Islet precursor cell (in vitro differentiated cells): ENCODE results near the gene GIGYF2.
"Not testable (repeated sequence)": the region's sequence is repeated elsewhere in the genome, so short reads cannot be mapped to it uniquely, and the experiment has no call there.

Experiments used
- DNase-seq: peaks from one replicate; pipeline ENCODE4 v3.0.0-alpha.2; 2018

GIGYF2 gene

DNA sequence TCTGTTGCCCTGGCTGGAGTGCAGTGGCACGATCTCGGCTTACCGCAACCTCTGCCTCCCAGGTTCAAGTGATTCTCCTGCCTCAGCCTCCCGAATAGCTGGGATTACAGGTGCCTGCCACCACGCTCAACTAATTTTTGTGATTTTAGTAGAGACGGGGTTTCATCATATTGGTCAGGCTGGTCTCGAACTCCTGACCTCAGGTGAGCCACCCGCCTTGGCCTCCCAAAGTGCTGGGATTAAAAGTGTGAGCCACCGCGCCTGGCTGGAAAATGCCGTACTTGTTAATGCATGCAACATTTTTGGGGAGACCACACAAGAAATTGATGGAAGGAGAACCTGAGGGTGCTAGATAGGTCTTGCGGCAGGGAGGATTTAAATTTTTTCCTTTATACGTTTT is 6.0 kb upstream of the GIGYF2 start:
- DNase-seq = not testable (repeated sequence)

DNA sequence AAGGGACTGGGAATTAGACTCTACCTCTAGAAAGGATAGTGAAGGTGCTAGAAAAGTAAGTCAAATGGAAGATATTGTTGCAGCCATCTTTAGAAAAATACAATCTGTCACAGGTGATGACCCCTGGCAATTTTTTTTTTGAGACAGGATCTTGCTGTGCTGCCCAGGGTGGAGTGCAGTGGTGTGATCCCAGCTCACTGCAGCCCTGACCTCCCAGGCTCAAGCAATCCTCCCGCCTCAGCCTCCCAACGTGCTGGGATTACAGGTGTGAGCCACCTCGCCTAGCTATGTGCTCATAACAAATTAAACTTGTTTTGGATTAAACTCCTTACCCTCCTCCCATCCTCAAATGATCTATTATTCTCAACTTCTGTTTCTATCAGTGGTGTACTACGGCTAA is 3.8 kb upstream of the GIGYF2 start:
- DNase-seq = no peak

DNA sequence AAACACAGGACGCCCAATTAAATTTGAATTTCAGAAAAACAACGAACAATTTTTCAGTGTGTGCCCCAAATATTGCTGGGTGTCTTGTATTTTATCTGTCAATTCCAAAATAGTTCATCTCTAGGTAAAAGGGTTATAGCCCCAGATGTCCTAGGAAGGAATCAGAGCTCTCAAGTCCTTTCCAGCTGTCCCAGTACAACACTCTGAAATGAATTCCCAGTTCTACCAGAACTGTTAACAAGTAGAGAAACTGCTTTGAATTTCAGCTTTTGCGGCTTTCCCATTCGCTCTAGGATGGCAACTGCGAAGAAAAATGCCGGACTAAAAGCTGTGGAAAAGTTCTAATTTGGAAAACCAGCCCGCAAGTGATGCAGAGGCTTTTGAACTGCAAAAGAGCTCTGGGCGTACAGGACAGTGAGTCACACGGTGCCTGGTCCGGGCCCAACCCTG is 497 bp upstream of the GIGYF2 start:
- no peak for DNase-seq

DNA sequence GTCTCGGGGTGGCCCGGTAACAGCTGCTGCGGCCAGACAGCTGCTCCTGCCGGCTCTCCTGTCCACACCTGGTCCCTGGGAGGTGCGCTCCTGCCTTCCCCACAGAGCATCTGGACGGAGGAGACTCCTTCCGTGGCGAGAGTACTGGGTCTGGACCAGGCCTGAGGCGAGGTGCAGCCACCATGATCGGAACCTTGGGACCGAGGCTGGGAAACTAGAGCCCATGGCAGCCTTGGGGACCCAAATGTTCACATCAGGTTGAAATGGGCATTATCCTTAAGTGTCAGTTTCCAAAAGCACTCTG is 628 bp downstream of the GIGYF2 start:
- DNase-seq = no peak

DNA sequence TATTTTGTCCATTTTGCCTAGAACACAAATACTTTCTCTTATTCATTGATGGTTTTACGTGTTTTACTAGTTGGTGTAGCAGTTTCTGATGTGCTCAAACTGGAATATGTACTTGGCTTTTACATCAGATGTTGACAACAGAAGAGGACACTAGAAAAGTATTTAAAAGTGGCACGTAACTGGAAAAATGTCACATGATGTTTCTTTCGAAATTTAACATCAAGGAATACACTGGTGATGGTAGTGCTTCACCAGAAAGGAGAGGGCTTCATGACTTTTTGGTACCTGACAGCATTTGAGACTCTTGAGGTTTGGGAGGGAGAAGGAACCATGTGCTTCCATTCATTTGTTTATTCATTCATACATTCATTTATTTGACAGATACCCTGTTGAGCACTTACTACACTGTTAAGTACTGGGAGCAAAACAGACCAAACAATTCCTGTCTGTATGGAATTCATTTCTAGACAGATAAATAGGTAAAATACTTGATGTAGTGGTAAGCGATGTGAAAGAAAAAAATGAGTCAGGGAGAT is 1.5 kb downstream of the GIGYF2 start:
- no peak for DNase-seq

DNA sequence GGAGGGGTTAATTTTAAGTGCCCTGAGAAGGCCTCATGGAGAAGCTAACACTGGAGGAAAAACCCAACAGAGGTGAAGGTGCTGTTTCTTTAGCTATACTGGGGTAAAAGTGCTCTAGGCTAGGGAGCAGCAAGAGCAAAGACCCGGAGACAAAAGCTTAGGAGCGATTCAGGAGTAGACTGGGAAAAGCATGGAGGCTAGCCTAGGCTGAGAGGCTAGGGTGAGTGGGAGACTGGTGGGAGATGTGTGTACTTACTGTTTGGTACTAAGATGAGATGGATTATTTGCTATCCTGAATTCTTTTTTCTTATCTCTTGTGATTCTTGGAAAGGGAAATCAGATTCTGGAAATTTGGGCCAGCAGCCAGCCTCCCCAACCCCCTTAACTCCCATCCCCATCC is 2.0 kb downstream of the GIGYF2 start:
- no peak for DNase-seq

DNA sequence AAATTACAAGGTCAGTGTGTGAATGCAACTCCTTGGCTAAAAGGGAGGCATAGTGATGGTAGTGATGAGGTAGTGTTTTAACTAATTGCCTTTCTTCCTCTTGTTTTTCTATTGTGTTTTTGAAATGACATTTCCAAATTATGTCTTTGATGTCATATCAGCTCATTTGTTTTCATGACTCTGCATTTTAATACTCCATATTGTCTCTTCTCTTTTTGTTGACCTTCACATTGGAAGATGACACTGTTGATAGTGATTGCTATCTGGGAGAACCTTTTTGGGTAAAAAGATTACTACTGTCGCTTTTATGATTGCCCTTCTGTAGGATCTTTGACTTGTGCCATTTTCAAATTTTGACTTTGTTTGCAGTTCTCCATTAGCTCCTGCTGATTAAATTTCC is 3.0 kb downstream of the GIGYF2 start:
- no peak for DNase-seq

DNA sequence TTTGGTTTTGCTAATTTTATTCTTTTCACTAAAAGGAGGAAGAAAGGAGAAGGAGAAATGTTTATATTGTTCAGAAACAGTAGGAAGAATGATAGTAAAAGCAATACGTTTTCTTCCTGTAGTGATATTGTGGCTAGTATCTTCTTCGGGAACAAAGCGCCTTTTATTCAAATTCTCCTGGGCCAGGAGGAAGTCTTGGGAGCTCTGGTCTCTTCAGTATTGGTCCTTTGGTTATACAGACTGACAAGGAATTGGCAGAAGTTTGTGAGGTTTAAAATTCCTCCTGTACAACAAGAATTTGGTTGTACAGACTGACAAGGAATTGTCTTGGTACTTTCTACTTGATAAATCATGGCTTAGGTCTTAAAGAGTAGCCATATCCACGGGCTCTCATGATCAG is 9.9 kb downstream of the GIGYF2 start:
- no peak for DNase-seq

DNA sequence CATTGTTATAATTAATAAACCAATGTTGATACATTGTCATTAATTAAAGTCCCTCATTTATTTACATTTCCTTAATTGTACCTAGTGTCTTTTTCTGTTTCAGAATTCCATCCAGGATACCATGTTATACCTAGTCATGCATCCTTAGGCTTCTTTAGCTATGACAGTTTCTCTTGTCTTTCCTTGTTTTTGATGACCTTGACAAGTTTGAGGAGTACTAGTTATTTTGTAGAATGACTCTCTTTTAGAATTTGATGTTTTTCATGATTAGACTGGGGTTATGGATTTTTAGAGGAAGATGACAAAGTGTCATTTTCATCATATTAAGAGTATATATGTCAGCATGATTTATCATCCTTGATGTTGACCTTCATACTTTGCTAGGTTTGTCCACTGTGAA is 16.4 kb downstream of the GIGYF2 start:
- no peak for DNase-seq

DNA sequence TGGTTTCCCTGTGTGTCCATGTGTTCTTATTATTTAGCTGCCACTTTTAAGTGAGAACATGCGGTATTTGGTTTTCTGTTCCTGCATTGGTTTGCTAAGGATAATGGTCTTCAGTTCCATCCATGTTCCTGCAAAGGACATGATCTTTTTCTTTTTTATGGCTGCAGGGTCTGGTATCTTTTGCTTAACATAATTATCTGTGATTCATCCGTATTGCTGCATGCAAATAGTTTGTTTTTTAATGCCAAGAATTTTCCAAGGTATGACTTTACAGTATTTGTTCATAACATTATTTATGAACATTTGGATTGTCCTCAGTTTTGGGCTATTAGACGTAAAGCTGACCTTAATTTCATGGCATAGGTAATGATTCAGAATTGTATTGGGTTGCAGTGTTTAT is 17.8 kb downstream of the GIGYF2 start:
- no peak for DNase-seq

DNA sequence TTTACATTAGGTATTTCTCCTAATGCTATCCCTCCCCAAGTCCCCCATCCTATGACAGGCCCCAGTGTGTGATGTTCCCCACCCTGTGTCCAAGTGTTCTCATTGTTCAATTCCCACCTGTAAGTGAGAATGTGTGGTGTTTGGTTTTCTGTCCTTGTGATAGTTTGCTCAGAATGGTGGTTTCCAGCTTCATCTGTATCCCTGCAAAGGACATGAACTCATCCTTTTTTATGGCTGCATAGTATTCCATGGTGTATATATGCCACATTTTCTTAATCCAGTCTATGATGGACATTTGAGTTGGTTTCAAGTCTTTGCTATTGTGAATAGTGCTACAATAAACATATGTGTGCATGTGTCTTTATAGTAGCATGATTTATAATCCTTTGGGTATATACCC is 22.9 kb downstream of the GIGYF2 start:
- not testable (repeated sequence) for DNase-seq

DNA sequence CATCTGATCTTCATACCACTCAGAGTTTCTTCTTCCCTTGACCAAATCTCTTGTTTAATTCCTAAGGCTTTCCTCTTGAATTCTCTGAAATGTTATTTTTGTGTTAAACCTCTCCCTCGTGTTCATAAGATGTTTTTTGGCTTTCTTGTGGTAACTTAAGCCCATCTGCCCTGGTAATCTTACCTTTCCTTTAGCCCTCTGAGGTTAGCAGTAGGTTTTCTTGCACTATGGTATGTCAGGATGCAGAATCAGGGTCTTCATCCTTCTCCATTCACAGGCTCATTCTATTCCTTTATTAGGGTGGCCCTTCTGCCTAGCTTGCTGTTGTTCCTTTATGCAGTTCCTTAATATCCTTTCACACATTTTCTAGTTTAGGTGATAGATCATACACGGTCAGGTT is 24.1 kb downstream of the GIGYF2 start:
- DNase-seq = no peak

DNA sequence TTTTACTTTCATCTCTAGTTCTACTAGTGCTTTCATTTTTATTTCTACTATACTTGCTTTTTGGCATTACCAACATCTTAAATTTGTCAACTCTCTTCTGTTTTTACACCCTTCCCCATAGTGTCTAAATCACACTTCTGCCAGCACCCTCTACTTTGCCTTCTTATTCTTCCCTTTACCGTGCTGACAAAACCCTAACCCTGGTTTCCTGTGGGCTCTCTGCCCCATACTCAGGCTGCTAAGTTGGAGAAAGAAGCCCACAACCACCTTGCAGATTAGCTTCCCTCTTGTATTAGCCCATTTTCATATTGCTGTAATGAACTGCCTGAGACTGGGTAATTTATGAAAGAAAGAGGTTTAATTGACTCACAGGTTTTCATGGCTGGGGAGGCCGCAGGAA is 24.8 kb downstream of the GIGYF2 start:
- DNase-seq = no peak

DNA sequence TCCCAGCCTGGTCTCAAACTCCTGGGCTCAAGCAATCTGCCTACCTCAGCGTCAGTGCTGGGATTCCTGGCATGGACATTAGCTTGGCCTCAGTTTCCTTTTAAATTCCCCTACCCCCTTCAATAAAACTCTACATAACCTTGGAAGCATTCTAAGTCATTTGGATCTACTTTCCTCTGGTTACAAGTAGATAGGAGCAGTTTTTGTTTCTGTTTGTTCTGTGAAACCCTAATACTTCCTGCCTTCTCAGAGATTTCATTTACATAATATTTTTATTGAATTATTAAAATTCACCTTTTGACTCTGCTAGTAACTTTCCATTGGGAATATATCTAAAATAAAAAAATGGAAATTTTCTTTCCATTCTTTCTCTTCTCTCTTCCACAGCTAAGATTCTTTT is 25.9 kb downstream of the GIGYF2 start:
- no peak for DNase-seq

DNA sequence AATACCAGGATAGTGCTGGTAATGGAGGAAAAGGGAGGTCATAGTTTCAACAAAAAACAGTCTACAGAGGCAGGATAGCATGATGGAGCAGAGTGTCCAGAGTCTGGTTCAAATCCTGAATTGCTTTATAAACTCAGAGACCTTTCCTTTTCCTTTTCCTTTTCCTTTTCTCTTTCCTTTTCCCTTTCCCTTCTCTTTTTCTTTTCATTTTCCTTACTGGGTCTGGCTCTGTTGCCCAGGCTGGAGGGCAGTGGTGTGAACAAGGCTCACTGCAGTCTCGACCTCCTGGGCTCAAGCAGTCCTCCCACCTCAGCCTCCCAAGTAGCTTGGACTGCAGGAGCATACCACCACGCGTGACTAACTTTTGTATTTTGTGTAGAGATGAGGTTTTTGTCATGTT is 31.7 kb downstream of the GIGYF2 start:
- no peak for DNase-seq

DNA sequence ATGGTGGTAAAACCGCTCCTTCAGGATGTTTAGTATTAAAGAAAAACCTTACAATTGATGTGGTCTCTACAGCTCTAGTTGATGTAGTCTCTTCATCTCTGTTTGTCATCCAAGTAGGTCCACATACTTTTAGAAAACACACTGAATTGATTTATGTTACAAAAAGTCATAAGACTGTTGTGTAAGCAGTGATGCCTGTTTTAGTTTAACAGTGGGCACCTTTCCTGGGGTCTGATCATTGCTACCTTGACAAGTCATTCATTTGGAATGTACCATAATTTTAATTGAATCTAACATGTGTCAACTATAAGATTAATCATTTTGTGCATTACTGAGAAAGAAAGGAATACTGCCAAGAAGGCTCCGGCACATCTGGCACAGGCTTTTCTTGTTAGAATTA is 34.3 kb downstream of the GIGYF2 start:
- DNase-seq = no peak

DNA sequence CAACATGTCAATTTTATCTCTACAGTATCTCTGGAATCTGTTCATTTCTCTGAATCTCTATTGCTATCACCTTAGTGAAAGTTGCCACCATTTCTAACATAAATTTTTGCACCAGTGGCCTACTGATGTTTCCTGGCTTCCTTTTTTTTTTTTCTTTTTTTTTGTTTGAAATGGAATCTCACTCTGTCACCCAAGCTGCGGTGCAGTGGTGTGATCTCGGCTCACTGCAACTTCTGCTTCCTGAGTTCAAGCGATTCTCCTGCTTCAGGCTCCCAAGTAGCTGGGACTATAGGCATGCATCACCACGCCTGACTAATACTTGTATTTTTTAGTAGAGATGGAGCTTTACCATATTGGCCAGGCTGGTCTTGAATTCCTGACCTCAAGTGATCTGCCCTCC is 44.2 kb downstream of the GIGYF2 start:
- no peak for DNase-seq

DNA sequence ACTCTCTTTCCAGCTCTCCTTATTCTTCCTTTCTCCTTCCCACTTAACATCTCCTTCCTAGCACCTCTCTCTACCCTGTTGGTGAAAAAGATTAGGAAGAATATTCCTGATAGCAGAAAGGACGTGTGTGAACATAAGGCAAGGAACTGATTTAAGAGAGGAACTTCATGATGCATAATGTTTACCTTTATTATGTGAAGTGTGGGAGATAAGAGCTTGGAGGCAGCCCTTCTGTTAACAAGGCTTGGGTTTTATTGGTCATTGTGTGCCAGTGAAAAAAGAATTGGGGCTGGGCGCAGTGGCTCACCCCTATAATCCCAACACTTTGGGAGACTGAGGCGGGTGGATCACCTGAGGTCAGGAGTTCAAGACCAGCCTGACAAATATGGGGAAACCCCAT is 44.8 kb downstream of the GIGYF2 start:
- no peak for DNase-seq

DNA sequence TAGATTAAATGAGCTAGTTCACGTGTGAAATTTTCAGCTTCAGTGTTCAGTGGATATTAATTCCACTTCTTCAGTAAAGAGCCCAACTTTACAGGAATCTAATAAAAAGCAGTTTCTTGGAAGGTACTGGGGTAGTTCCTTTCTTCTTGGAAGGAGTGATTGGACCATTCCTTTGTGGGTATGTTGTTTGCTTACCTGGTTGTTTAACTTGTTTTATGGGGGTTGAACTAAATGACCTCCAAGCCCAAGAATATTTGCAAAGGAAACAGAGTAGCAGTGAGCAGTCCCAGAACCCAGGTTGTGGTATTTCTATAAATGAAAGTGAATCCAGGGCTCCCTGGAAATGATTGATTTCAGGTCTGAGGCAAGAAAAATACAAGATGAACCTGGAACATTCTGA is 47.8 kb downstream of the GIGYF2 start:
- no peak for DNase-seq

DNA sequence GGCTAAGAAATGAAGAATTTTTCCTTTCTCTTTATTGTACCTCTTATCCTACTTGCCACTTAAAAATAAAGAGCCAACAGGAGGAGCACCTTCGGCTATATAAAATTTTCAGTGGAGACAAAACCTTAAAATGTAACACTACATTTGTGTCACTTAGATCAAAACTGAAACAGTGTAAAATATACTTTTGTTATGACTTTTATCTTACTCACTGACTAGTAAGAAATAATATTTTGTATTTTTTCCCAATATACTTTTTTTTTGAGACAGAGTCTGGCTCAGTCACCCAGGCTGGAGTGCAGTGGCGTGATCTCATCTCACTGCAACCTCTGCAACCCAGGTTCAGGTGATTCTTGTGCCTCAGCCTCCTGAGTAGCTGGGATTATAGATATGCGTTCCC is 50.9 kb downstream of the GIGYF2 start:
- no peak for DNase-seq

DNA sequence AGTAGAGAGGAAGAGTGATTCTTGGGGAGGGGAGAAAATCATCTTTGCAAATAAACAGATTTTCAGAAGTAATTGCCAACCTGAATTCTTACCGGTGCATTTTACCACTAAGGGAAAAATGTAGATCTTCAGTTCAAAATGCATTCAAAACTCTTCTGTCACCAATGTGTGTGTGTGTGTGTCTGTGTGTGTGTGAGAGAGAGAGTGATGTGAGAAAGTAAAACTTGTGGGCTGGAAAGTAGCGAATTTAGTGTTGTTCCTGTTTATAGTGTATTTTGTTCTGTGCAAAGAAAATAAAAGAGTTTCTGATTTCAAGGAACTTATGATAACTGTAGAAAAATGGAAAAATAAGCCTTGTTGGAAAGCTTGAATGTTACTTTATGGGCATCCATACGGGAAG is 52.2 kb downstream of the GIGYF2 start:
- DNase-seq = no peak

DNA sequence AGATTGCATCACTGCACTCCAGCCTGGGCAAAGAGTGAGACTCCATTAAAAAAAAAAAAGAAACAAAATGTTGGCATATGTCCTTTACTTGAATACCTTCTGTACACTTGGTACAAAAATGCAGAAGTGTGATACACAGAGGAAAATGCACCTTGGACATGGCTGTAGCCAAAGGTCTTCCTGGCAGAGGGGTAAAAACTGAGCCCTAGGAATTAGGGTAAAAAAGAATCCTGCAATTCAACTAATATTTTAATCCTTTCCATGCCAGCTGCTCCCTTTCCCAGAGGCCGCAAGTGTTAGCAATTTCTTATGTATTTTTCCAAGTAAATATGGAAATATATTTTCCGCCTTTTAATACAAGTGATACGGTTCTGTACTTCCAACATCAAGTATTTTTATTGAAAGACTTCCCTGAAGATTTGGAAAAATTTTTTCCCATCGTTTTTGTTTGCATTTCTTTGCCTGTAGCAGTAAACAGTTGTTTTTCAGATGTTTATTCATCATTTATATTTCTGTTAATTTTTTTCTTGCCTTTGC is 53.1 kb downstream of the GIGYF2 start:
- no peak for DNase-seq

DNA sequence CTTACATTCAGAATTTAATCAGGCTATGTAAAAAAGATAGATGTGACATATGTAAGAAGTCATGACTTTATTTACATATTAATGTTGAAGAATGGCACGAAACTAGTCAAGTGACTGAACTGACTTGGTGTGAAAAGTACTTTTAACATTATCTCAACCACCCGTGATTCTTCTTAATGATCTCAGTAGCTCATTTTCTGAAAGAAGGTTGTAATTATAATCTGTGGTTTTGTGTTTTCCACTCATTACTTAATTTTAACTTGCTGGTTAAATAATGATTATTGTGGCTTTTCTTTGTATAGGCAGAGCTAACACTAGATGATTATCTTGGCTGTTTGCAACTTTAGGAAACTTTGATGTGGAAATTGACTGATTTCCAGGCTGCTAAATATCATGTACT is 60.8 kb downstream of the GIGYF2 start:
- no peak for DNase-seq

DNA sequence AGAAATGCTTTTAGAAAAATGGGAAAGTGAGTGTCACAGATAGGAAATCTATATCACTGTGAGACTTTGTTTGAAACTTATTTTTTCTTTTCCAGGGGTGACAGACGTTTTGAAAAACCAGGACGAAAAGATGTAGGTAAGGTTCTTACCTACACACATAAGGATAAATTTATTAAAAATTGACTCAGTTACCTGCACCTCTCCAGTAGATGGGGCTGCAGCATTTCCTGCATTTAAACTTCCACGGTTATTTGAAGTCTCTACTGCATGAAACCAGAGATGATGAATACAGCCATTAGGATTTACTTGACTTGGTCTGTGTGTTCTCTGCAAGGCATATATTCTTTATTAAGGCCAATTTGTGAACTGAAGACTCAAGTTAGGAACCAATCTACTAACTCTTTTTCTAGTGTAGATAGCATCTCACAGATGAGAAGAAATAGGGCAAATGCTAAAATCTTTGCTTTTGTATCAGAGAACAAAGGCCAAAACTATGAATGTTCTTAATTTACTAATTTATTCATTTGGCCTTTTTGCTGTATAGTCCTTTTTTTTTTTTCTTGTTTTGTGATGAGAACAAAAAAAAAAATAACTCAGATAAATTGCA is 64.3 kb downstream of the GIGYF2 start:
- no peak for DNase-seq

DNA sequence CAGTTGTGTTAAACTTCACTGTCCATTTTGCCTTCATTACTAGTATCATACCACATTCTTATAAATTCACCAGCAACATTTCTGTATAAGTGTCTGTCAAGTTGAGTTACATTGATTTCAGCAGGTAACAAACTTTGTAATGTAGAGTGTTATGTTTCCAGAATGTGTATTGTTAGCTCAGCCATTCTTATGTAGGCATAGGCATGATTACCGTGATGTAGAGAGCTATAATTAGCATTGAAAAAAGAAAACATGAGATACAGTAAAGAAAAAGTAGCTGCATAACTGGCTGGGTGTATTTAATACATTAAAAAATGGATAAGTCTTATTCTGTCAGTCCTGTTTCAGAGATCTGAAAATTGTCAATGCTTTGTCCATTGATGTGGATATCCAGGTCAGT is 70.7 kb downstream of the GIGYF2 start:
- no peak for DNase-seq

DNA sequence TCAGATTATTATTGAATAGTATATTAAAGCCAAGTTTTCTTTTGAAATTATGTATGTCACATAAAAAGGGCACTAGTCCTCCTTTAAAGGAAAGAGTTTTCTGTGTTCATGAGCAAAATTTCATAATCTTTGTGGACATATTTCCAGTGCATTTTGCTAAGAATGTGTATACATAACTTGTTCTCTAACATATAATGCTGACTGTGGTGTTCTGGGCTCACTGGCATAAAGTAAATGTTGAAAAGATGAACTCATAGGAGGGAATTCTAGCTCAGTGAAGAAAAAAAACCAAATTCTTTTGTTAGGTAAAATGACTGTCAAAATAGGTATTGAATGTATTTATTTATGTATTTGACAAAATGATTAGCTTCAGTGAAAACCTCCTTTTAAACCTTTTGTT is 73.1 kb downstream of the GIGYF2 start:
- no peak for DNase-seq
